Pancreas (tissue), 10 donors: ENCODE measurements around the gene OVOL1. TPM values are rescaled to one million over a fixed set of nuclear protein-coding genes. Genes with fewer than 3 reads are reported as not detected.

Experiments
- ATAC-seq, 4 donors: fragments of 200-7000 bp; cut with Tn5 transposase; one replicate each; pipeline versions ENCODE4 v1.8.0 to v1.9.1; 2020; ENCODE audit warnings: mild to moderate bottlenecking in 4 of 4, moderate library complexity in 4 of 4
- DNase-seq, 6 donors: peaks; one replicate each; pipeline ENCODE4 v3.0.0-alpha.2; 2020
- FAIRE-seq: peaks from 2 replicates; lab custom pipeline; 2012; peaks lifted over from hg19 to GRCh38; lab: Jason Lieb, UNC
- H3K27ac ChIP-seq, 4 donors: fragments of 200-600 bp; sonication (generic); 1 replicate in 3 of 4; 2 replicates in 1 of 4; pipeline versions ENCODE4 v1.5.0 to v1.8.0; 2020
- H3K27me3 ChIP-seq, 4 donors: fragments of 200-600 bp; one replicate each; pipeline ENCODE4 v1.8.0; 2021
- H3K36me3 ChIP-seq, 3 donors: fragments of 200-600 bp; sonication (generic) in 1 of 3; one replicate each; pipeline versions ENCODE4 v1.5.0 to v1.8.0; 2020 to 2021
- H3K4me1 ChIP-seq, 3 donors: fragments of 200-600 bp; one replicate each; pipeline ENCODE4 v1.8.0; 2021
- H3K4me3 ChIP-seq, 4 donors: fragments of 200-600 bp; sonication (generic) in 2 of 4; one replicate each; pipeline versions ENCODE4 v1.5.0 to v1.8.0; 2020 to 2021
- H3K9me3 ChIP-seq, 4 donors: fragments of 200-600 bp; one replicate each; pipeline ENCODE4 v1.8.0; 2021
- CTCF ChIP-seq, 4 donors: fragments of 200-600 bp; sonication (generic) in 3 of 4; IDR thresholded peaks; one replicate each; pipeline versions ENCODE4 v1.5.0 to v1.8.0; 2021; ENCODE audit warnings: antibody characterized with exemption in 4 of 4
- WGBS, 2 donors: extraction: QIAGEN DNeasy Blood & Tissue Kit; methylation state at CpG; one replicate each; pipeline ENCODE4 v1.1.7; 2013; 5-methylcytosine and 5-hydroxymethylcytosine counted together
- intact Hi-C, 3 donors: fragments of 100-400 bp; cut with DNase I; formaldehyde crosslinking; loops; one replicate each; pipeline versions ENCODE4 v1.11.1 to v1.14.2; 2022
- polyA plus RNA-seq, 2 donors: library from polyadenylated mRNA; stranded (reverse); fragments of 200-250 nt; gene quantifications; one replicate each; pipeline ENCODE4 v1.2.3, GENCODE V29; 2013
- total RNA-seq, 6 donors: library from RNA; stranded (reverse); fragmentation: NEBNext Ultra II Directional in 4 of 6; extraction: Animal tissue kit (Norgen Biotek cat#: 25700) in 4 of 6; gene quantifications; one replicate each; pipeline versions ENCODE4 v1.2.1 to v1.2.4, GENCODE V29; 2021 to 2023
- donor health status: healthy with polysubstance abuse.
- donor health status: DM: no; HTN: no; CAD: no; lungs with moderate emphysema.
- donor health status: DM: no; HTN: no; CAD: no.
- donor health status: control.
- donor health status: control.
- donor health status: Bipolar disorder and iron deficiency.
- donor health status: DM: yes; HTN: yes; CAD: no.
- donor health status: DM: no; HTN: no; CAD: no.
- donor health status: DM: no; HTN: no; CAD: no.
- donor health status: DM: yes; HTN: yes; CAD: no.

Gene OVOL1
- total and polyA plus RNA-seq, 8 donors, result 1.1 to 5.6 (median 1.9) TPM

GRCh38 chr11:65811764-65812475 is 25.1 kb downstream of the OVOL1 start:
- no peaks in the 10 kb centered on the region for H3K27me3 ChIP-seq
- 77 to 84% methylated on average over 19 of the region's 19 CpGs for WGBS, 2 donors
- DNase-seq (no peak), ATAC-seq (peak in 1 of 4 donors; percentile 9), FAIRE-seq (no peak)
- H3K9me3 ChIP-seq, result no peaks in the 10 kb centered on the region
- intact Hi-C loops, result no loop called here
- H3K27ac ChIP-seq, result no peak overlapping the region
- no peak for TF ChIP-seq CTCF (IDR thresholded peaks at IDR 0.05)
- no peak overlapping the region for H3K4me3 ChIP-seq
- no peaks in the 10 kb centered on the region for H3K36me3 ChIP-seq
- H3K4me1 ChIP-seq, result peaks cover 0 to 6% (median 0%) of the 10 kb centered on the region in 3 donors

GRCh38 chr11:65814131-65814985 is 27.5 kb downstream of the OVOL1 start:
- no peak for FAIRE-seq
- intact Hi-C loops, result no loop called here
- DNase-seq, result no peak
- TF ChIP-seq CTCF (IDR thresholded peaks at IDR 0.05), result no peak
- Histone ChIP-seq H3K9me3 (no peaks in the 10 kb centered on the region), H3K4me3 (no peak overlapping the region), H3K27me3 (no peaks in the 10 kb centered on the region), H3K36me3 (no peaks in the 10 kb centered on the region), H3K27ac (peak overlapping the region in 1 of 4 donors; percentile 0), H3K4me1 (peaks cover 0 to 6% (median 6%) of the 10 kb centered on the region in 3 donors)
- 41% methylated on average over 18 of the region's 18 CpGs for WGBS, 2 donors
- ATAC-seq, result peak; percentile 22 to 57 (median 30)

- DNase-seq, result no peak
- no peaks in the 10 kb centered on the region for H3K36me3 ChIP-seq
- H3K27ac ChIP-seq, result no peak overlapping the region
- WGBS, 2 donors, result 79% methylated on average over 16 of the region's 16 CpGs
- intact Hi-C loops, result loop anchor here in 1 of 3 donors (5.0 kb wide), 1 partner anchor 108 kb away; no protein-coding TSS in a partner anchor
- no peak overlapping the region for H3K4me3 ChIP-seq
- no peaks in the 10 kb centered on the region for H3K9me3 ChIP-seq
- no peaks in the 10 kb centered on the region for H3K27me3 ChIP-seq
- no peak for TF ChIP-seq CTCF (IDR thresholded peaks at IDR 0.05)
- no peak for ATAC-seq
- H3K4me1 ChIP-seq, result peaks cover 0 to 6% (median 6%) of the 10 kb centered on the region in 3 donors
- no peak for FAIRE-seq
Observed at GRCh38 chr11:65814986-65815565, 28.2 kb downstream of the OVOL1 start.

DNA sequence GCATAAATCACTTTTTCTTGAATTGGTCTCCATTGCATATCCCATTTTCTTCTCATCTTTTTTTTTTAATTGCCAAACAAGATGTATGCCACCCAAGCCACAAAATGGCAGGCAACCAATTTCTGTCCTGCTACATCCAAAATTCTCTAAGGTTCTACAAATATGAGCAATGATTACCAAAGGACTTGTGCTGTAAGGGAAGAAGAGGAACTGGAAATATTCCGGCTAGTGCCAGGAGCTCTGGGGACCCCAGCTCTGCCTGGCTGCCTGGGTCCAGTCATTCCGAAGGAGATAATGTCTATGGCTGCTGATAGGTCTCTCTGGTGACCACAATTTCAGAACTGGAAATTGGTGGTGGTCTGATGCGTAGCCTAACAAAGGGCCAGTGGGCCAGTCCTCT is 29.8 kb downstream of the OVOL1 start:
- H3K4me3 ChIP-seq, result peak overlapping the region in 1 of 4 donors; percentile 52
- no peaks in the 10 kb centered on the region for H3K27me3 ChIP-seq
- no peak for TF ChIP-seq CTCF (IDR thresholded peaks at IDR 0.05)
- no peak overlapping the region for H3K27ac ChIP-seq
- FAIRE-seq (no peak), ATAC-seq (no peak), DNase-seq (no peak)
- H3K9me3 ChIP-seq, result no peaks in the 10 kb centered on the region
- intact Hi-C loops, result loop anchor here in 1 of 3 donors (5.0 kb wide), 1 partner anchor 109 kb away; no protein-coding TSS in a partner anchor
- 96 to 97% methylated on average over 3 of the region's 3 CpGs for WGBS, 2 donors
- H3K4me1 ChIP-seq, result peaks cover 0 to 8% (median 6%) of the 10 kb centered on the region in 3 donors
- H3K36me3 ChIP-seq, result no peaks in the 10 kb centered on the region
